T1000 (cell line): ENCODE measurements around the gene MECP2.

Experiments
- DNase-seq: peaks from one replicate; lab custom pipeline; 2025; ENCODE audit warnings: mixed read lengths; lab: John Stamatoyannopoulos, UW

MECP2 gene

GRCh38 chrX:154032653-154033052, 64.9 kb downstream of the MECP2 start:
- DNase-seq: no peak

DNA sequence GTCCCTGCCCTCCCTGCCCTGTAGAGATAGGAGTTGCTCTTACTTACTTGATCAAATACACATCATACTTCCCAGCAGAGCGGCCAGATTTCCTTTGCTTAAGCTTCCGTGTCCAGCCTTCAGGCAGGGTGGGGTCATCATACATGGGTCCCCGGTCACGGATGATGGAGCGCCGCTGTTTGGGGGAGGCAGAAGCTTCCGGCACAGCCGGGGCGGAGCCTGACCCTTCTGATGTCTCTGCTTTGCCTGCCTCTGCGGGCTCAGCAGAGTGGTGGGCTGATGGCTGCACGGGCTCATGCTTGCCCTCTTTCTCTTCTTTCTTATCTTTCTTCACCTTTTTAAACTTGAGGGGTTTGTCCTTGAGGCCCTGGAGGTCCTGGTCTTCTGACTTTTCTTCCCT, 65.4 kb downstream of the MECP2 start:
- no peak for DNase-seq

GRCh38 chrX:154030715-154031305, 66.7 kb downstream of the MECP2 start:
- DNase-seq: no peak

GRCh38 chrX:154030266-154030665, 67.3 kb downstream of the MECP2 start:
- DNase-seq: no peak

DNA sequence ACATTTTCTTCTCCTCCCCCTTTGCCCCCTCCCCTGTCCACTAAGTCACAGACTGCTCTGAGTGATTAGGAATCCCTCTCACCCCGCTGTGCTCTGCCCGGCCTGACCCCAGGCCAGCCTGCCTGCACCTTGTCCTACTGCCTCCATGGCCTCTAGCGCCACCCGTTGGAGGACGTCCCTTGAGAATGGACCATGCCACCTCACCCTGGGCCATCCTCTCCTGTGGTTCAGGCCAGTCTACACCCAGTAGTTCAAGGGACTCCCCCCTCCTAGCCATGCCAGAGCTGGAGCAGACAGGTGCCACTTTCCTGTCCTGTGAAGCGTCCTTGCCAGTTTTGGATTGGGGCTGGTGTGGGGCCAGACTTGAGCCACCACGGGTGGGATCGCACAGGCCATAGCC, 68.1 kb downstream of the MECP2 start:
- no peak for DNase-seq

- no peak for DNase-seq
These were observed 68.9 kb downstream of the MECP2 start for GRCh38 chrX:154028502-154029184.

DNA sequence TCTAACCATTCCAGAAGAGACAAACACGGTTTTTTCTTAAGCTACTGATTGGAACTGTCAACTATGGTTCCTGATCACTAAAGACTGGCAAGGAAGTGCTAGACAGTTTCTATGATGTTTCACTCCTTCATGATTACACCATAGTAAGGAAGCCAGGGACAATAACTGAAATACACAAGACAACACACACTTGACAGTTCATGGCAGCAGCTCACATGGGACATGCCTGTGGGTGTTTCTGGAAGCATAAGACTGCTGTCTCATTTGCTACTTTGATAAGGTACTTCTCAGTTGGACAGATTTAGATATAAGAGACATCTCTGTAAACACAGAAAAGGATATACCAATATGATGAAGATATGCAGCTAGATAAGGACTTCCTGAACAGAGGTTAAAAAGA, 69.5 kb downstream of the MECP2 start:
- DNase-seq: no peak

GRCh38 chrX:154027022-154027402, 70.5 kb downstream of the MECP2 start:
- no peak for DNase-seq

- DNase-seq: no peak
These were observed 71.1 kb downstream of the MECP2 start for GRCh38 chrX:154026136-154027021.

DNA sequence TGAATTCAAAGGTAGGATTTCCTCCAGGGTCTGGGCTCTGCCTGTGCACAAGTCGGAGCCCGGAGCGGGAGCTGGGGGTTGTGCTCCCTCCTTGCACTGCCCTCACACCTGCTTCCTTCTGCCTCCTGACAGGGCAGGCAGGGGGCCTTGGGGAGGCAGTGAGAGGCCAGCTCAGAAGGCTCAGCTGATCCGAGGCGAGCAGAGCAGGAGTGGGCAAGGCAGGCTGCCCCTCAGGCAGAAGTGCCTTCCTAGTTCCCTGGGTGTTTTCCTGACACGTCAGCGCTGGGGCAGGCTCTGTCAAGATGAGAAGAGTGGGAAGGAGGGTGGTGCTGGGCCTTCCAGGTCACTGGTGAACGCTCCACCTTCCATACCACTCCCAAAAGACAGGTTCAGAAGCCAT, 72.3 kb downstream of the MECP2 start:
- DNase-seq: no peak

DNA sequence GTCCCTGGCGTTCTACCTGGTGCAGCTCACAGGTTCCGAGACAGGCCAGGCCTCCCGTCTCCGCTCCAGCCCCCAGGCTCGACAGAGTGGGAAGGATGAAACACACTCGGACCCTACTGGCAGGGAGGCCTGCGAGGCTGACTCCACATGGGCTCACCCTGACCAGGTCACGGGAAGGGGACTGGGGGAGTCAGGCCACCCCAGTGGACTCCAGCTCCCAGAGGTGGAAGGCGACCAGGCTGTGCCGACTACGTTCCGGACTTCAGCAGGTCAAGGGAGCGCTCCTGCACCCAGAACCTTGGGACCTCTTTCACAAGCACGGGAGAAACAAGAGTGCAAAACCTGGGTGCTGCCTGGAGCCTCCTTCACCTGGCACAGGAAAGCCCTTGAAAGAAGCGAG, 73.2 kb downstream of the MECP2 start:
- DNase-seq: no peak

- no peak for DNase-seq
These were observed 74.1 kb downstream of the MECP2 start for GRCh38 chrX:154023276-154024000.

DNA sequence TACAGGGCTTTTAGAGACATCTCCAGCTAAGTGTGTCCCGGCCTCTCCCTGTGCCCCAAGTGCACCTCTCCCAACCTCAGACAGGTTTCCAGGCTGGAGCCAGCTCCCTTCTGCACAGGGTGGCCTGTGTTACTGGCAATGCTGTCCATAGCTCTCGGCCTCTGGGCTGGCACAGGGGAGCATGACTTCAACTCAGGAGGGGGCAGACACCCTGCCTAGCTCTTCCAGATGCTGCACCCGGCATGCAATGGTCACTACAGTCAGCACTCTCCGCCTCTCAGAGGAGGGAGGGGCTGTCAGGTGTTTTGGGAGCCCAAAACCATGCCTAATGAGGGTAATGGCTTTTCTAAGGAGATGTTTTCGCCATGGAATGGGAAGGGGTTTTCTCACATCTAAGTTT, 75.4 kb downstream of the MECP2 start:
- no peak for DNase-seq

DNA sequence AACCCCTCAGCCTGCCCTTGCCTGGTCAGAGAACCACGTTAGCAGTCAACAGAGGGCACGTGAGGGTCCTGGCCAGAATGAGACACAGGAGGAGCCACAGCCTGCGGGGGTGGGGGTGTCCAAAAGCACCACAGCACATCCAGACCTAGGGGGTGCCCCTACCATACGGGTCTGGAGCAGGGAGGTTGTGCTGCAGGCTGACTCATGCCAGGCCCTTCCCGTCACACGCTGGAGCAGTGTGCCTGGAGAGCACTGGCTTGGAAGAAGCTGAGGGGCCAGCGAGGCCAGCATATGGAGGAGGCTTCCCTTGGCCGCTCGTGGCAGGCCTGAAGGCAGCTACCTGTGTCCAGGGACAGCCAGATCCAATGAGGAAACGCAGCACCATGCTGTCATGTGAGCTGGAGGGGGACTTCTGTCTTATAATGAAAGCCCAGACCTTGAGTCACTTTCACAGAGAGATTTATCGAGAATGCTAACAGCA, 76.3 kb downstream of the MECP2 start:
- no peak for DNase-seq

DNA sequence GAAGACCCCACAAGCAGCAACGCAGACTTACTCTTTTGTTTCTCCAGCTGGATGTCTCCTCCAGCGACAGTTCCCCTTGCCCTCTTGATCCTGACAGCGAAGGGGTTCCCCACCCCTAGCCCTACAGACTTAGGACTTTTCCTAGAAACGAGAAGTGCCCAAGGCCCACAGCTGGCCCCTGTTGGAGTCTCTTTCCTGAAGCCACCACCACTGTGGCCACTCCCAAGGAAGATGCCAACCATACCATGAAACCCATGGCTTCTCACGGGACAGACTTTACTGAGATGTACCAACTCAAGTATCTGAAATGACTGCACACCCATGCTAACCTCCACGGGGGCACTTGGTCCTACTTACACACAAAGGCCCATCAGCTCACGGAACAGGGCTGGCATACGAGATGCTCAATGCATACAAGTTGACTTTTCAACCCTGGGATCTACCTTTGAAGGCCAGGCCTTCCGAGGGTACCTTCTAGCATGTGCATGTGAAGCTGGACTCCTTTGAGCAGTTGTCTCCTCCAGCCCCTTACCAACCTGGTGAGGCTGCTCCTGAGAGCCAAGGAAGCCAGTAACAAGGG, 76.9 kb downstream of the MECP2 start:
- DNase-seq: no peak

- DNase-seq: no peak
These were observed 77.6 kb downstream of the MECP2 start, which contains the start of gene IRAK1 for GRCh38 chrX:154019633-154020528. Gene IRAK1, minus strand, starts transcription at chrX:154019902. Its CDS starts 90 bp downstream, at chrX:154019812.

GRCh38 chrX:154019061-154019621, 78.4 kb downstream of the MECP2 start:
- no peak for DNase-seq

- DNase-seq: no peak
These were observed 78.9 kb downstream of the MECP2 start for GRCh38 chrX:154018518-154019060.

GRCh38 chrX:154017766-154018517, 79.6 kb downstream of the MECP2 start:
- DNase-seq: no peak
